NCI-H82 treated with DMSO at 0.1 percent for 48 hours (cell line): ENCODE measurements around the gene STON2.

Experiments
- DNase-seq: peaks from one replicate; lab custom pipeline; 2025; ENCODE audit not compliant: unreplicated experiment; lab: John Stamatoyannopoulos, UW

STON2 gene

DNA sequence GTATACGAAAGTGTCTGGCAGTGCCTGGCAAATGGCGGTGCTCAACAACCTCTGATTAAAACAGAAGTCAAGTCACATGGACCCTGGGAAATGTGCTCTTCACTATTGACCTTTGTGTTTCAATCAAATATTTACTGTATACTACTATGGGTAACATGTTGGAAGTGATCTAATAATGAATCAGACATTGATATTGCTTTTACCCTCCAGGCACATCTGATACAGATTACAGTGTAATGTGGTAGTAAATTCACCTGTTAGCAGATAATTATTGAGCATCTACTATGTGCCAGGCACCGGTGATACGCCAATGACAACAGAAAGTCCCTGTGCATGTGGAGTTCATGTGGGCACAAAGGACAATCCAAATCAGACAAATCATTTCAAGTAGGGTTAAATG lies 63.1 kb downstream of the STON2 start:
- no peak for DNase-seq

GRCh38 chr14:81336009-81336408 lies 64.1 kb downstream of the STON2 start:
- DNase-seq: no peak

DNA sequence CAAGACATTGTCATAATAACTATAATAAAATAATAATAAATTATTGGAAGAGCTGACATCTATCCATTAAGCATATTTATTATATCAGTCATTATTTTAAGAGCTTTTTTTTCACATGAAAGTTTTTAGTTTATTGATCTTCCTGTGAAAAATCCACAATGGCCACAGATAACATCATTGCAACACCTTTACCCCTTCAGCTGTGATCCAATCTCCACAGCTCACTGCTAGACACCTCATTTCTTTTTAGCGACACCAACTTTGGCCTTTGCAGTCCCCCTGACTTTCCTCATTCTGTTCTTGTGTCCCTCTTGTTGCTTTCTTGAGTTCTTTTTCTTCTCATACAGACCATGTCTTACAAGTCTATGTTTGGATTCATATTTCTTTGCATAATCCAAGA lies 67.4 kb downstream of the STON2 start:
- DNase-seq: no peak

GRCh38 chr14:81331229-81332021 lies 68.7 kb downstream of the STON2 start:
- no peak for DNase-seq

DNA sequence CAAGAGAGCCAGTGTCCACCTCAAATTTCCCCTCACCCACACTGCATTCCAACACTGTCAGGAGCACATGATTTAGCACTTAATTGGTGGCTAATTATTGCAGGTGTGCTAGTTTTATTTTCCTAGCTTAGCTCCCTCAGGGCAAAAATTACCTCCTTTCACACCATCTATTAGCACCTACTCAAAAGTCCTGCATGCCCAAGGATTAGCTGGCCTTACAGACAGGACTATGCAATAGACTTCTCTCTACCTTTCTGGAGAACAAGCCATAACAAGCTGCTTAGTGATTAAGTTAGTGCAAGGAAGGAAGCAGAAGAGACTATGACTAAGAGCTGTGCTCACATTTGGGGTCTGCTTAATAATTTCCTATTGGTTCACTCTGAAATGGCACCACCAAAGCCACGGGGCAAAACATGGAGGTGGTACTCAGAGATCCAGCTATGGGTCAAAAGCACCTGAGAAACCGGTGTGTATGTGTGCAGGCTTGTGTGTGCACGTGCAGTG lies 69.5 kb downstream of the STON2 start:
- DNase-seq: no peak

- DNase-seq: no peak
These were observed 70.3 kb downstream of the STON2 start for GRCh38 chr14:81329640-81330381.

DNA sequence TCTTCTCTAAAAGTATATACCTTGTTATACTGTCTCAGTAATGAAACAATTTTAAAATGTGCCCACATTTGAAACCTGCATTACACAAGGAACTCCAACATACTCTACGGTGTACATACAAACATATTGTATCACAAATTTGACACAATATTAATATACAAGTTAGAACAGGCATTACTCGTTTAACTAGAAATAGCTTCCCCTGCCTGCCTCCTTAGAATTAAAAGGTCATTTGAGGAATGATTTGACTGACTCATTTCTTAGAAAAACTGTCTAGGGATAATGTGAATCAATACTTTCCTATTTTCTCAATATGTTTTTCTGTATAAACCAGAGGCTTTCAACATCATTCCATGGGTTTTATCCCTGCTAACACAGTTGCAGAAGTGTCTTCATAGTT lies 73.7 kb downstream of the STON2 start:
- no peak for DNase-seq

DNA sequence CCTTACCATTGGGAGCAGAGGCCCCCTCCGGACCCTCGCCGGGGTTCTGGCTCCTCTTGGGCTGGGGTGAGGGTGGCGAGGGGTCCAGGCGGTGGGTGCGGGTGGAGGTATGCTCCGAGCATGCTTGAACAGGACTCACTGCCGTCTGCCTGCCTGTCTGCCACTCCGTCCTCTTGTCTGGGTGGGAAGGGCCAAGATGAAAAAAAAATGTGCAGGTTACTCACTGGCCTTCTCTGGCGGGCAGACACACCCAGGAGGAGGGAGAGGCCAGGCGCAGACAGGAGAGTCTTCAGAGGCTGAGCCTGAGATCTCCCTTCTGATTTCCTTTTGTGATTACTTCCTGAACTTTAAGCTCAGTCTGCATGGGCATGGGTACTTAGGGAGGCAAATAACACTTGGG lies 76.1 kb downstream of the STON2 start:
- peak; percentile 69 for DNase-seq

DNA sequence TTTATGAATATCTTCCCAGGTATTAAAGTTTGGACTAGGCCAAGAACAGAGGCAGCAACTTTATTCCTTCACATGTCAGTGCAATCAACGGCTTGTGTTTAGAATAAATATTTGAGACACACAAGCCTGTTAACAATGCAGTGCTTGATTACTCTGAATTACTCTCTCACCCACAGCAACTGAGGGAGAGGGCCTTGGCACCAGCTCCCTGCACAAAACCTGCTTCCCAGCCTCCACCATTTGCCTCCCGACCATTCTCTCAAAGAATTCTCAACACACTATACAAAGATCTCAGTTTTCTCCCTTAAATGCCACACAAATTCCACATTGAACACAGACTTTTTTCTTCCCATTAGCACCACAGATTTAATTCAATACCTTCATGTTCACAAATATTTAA lies 77.0 kb downstream of the STON2 start:
- no peak for DNase-seq

- no peak for DNase-seq
These were observed 80.2 kb downstream of the STON2 start for GRCh38 chr14:81319946-81320345.

- DNase-seq: no peak
These were observed 80.8 kb downstream of the STON2 start for GRCh38 chr14:81319314-81319713.

DNA sequence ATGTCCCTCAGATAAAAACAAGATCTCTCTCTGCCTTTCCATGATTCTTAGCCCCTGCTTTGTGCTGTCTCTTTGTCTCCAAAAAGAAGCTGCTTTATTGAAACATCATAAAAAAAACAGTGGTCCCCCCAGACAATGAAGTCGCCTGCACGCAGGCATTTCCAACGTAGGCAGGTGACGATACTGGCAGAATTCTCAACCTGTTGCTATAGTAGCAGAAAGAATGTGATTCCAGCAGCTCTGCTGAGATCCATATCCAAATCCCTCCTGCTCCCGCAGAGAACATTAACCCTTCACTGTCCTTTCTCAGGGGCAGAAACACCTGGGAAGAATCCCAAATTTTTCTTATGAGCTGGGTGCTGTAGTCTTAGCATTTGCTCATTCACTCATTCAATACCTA lies 84.8 kb downstream of the STON2 start:
- no peak for DNase-seq

DNA sequence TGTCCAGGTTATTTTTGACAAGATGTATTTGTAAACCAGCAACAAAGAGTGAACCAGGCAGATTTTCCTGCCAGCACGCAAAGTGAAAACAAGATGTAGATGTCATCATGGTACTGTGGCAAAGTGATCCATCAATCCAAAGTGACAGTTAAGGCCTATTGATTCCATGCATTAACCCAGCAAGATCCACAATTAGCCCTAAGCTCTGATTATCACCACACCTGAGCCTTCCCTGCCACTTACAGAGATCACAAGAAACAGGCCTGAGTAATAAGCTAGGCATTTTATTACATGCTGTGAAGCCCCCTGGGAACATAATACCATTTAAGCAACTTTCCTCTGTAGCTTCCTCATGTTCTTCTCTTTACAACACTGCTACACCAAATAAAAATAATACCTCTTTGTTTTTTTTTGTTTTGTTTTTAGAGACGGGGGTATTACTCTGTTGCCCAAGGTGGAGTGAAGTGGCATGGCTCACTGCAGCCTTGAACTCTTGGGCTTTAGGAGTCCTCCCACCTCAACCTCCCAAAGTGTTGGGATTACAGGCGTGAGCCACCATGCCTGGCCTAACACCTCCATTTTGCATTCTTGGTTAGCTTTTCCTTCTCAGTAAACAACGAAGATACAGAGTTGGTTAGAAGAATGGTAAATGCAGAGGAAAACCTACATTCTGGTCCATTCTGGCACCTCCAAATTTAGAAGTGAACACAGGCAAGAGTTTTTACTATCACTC lies 85.5 kb downstream of the STON2 start:
- peak; percentile 87 for DNase-seq

DNA sequence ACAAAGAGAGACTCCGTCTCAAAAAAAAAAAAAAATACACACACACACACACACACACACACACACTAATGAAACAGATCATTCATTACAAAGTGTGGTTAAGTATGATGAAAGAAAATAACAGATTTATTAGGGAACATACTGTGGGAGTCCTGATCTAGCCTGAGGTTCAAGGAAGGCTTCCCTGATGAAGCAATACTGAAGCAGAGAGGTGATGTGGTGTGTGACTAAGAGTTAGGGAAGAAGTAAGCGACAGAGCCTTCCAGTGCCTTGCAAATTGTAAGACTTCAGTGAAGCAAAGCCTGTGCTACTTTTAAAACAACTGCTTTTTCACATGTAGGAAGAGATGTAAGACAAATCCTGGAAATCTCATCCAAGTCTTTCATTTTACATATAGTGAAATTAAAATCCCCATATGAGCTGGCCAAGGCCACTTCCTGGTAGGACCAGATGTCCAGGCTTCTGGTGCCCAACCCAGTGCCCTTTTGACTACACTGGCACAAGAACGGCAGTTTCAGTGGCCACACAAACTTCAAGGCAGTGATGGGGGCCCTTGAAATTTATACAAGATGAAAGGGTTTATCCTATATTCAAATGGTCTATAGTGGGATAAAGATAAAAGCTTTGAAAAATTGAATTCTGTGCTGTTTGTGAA lies 86.2 kb downstream of the STON2 start:
- no peak for DNase-seq

DNA sequence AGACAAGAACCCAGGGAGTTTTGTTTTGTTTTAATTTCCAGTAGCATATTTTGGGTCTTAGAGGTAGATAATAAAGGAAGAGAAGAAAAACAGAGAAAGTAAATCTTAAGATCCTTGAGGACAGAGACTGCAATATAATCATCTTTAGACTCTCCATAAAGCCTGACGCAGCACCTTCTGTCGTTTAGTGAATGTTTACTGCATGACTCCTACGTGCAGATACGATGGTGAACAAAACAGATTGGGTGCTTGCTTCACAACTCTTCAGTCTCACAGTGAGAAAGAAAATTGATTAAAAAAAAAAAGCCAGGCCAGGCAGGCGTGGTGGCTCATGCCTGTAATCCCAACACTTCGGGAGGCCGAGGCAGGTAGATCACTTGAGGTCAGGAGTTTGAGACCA lies 86.9 kb downstream of the STON2 start:
- DNase-seq: peak; percentile 18

- no peak for DNase-seq
These were observed 87.7 kb downstream of the STON2 start for GRCh38 chr14:81312289-81312876.

- DNase-seq: no peak
These were observed 88.3 kb downstream of the STON2 start for GRCh38 chr14:81311778-81312177.

- DNase-seq: no peak
These were observed 89.0 kb downstream of the STON2 start for GRCh38 chr14:81311141-81311540.

- DNase-seq: no peak
These were observed 89.5 kb downstream of the STON2 start for GRCh38 chr14:81310606-81311005.

- DNase-seq: no peak
These were observed 90.6 kb downstream of the STON2 start for GRCh38 chr14:81309511-81309910.

GRCh38 chr14:81305743-81306142 lies 94.4 kb downstream of the STON2 start:
- no peak for DNase-seq
